ENCODE results near the gene DMD.

DMD gene

DNA sequence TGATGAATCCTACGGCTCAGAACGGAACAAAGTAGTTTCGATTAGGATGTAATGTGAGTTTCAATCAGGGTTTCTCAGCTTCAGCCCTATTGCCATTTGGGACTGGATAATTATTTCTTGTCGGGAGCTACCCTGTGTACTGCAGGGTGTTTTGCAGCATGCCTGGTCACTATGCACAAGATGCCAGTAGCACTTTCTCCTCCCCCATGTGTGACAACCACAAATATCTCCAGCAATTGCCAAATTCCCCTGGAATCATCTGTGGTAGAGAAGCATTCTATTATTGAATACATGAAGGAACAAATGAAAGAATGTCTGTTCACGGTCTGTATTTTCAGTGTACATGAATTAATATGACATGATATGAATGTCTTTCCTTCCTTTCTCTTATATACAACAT lies 1356.6 kb downstream of the DMD start:
- H3K4me2 ChIP-seq, result no peak overlapping the region
- no peak overlapping the region for H3K9ac ChIP-seq
- H3K27ac ChIP-seq, result no peak overlapping the region
- no peaks in the 10 kb centered on the region for H3K27me3 ChIP-seq
- H3K4me1 ChIP-seq, result no peaks in the 10 kb centered on the region
- no peaks in the 10 kb centered on the region for H3K9me3 ChIP-seq
- no peaks in the 10 kb centered on the region for H4K20me1 ChIP-seq
- TF ChIP-seq Cebpa-rat (IDR thresholded peaks at IDR 0.05), result no peak
- H3K36me3 ChIP-seq, result no peaks in the 10 kb centered on the region
- H3K4me3 ChIP-seq, result no peak overlapping the region

GRCh38 chrX:31851761-31852160 lies 1359.6 kb downstream of the DMD start:
- Histone ChIP-seq H3K9ac (no peak overlapping the region), H3K9me3 (no peaks in the 10 kb centered on the region), H3K36me3 (no peaks in the 10 kb centered on the region), H3K4me2 (no peak overlapping the region), H3K27ac (no peak overlapping the region), H3K27me3 (no peaks in the 10 kb centered on the region; the same call in 1 of the 2 replicates), H3K4me3 (no peak overlapping the region), H3K4me1 (no peaks in the 10 kb centered on the region), H4K20me1 (no peaks in the 10 kb centered on the region)
- TF ChIP-seq Cebpa-rat (IDR thresholded peaks at IDR 0.05), result no peak

DNA sequence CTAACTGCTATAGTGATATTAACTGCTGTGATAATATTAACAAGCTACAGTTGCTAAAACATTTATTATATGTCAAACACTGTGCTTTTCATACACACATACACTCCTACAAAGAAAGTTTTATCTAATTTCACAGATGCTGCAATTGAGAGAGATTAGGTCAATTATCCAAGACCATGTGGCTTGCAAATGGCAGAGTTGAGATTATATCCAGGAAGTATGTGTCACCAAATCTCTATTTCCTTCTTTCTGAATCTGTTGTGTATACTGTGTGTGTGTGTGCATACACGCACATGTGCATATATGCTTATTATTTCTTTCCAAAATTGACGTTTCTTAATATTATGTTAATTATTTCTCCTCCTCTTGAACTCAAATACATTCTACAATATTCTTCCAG lies 1363.6 kb downstream of the DMD start:
- Histone ChIP-seq H4K20me1 (no peaks in the 10 kb centered on the region), H3K9me3 (no peaks in the 10 kb centered on the region), H3K4me2 (no peak overlapping the region), H3K9ac (no peak overlapping the region), H3K4me3 (no peak overlapping the region), H3K27ac (no peak overlapping the region), H3K4me1 (no peaks in the 10 kb centered on the region), H3K27me3 (no peaks in the 10 kb centered on the region; the same call in 1 of the 2 replicates), H3K36me3 (no peaks in the 10 kb centered on the region)
- no peak for TF ChIP-seq Cebpa-rat (IDR thresholded peaks at IDR 0.05)

GRCh38 chrX:31845003-31845402 lies 1366.3 kb downstream of the DMD start:
- no peaks in the 10 kb centered on the region for H3K9me3 ChIP-seq
- no peak overlapping the region for H3K4me2 ChIP-seq
- no peak for TF ChIP-seq Cebpa-rat (IDR thresholded peaks at IDR 0.05)
- no peaks in the 10 kb centered on the region for H3K36me3 ChIP-seq
- no peak overlapping the region for H3K9ac ChIP-seq
- no peaks in the 10 kb centered on the region for H4K20me1 ChIP-seq
- H3K4me1 ChIP-seq, result no peaks in the 10 kb centered on the region
- H3K27me3 ChIP-seq, result peaks cover 3% of the 10 kb centered on the region; the same call in 1 of the 2 replicates
- no peak overlapping the region for H3K27ac ChIP-seq
- H3K4me3 ChIP-seq, result no peak overlapping the region

DNA sequence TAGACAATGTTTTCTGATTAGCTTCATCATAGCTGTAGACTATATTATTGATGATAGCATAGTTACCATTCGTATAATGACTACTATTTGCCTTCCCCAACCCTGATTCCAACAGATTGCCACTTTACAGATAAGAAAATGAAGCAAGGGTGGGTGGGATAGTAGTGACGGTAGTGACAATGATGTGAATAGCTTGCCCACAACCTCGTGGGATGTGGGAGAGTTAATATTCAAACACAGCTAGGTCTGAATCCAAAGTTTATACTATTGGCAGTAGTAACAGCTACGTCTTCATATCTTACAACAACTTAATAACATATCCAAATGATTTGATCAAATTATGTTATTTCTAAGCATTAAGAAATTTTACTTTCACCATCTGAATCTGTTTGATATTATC lies 1372.7 kb downstream of the DMD start:
- peaks cover 51% of the 10 kb centered on the region for H3K27me3 ChIP-seq
- no peaks in the 10 kb centered on the region for H3K4me1 ChIP-seq
- no peaks in the 10 kb centered on the region for H3K36me3 ChIP-seq
- no peaks in the 10 kb centered on the region for H4K20me1 ChIP-seq
- H3K4me2 ChIP-seq, result no peak overlapping the region
- H3K9ac ChIP-seq, result no peak overlapping the region
- TF ChIP-seq Cebpa-rat (IDR thresholded peaks at IDR 0.05), result no peak
- no peaks in the 10 kb centered on the region for H3K9me3 ChIP-seq
- no peak overlapping the region for H3K4me3 ChIP-seq
- H3K27ac ChIP-seq, result no peak overlapping the region

DNA sequence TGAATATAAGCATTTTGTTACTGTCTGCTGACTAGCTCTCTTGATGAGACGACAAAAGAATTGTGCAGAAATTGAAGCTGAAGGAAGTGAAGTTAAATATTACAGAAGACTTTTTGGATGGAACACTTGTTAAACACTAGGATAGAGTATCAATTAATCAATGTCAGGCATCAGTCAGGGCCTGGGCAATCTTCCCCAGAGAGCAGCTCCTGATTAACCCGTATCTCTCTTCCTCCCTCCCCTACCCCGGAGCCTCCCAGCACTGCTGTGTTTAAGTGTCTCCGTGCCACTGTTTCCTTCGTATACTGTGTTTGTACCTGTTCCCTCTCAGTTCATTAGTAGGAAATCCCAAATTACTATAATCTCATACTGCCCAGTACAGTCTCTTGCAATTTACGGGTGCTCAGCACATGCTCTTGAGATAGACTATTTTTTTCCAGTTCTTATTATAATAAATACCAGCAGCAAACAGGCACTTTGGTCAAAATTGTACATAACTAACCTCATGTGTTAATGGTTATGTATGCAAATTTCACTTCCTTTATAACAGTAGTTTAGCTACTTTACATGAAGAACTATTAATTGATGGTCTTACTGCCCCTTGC lies 1373.8 kb downstream of the DMD start:
- H3K4me3 ChIP-seq, result no peak overlapping the region
- no peaks in the 10 kb centered on the region for H3K9me3 ChIP-seq

GRCh38 chrX:31836479-31836878 lies 1374.9 kb downstream of the DMD start:
- H3K36me3 ChIP-seq, result no peaks in the 10 kb centered on the region
- peaks cover 55% of the 10 kb centered on the region for H3K27me3 ChIP-seq
- TF ChIP-seq Cebpa-rat (IDR thresholded peaks at IDR 0.05), result no peak
- H3K9ac ChIP-seq, result no peak overlapping the region
- H3K9me3 ChIP-seq, result no peaks in the 10 kb centered on the region
- no peak overlapping the region for H3K4me3 ChIP-seq
- no peaks in the 10 kb centered on the region for H3K4me1 ChIP-seq
- no peak overlapping the region for H3K27ac ChIP-seq
- no peaks in the 10 kb centered on the region for H4K20me1 ChIP-seq
- H3K4me2 ChIP-seq, result no peak overlapping the region

More for the DNA sequence above, 1373.8 kb downstream of the DMD start:
- H3K9ac ChIP-seq, result no peak overlapping the region
- H4K20me1 ChIP-seq, result no peaks in the 10 kb centered on the region
- H3K4me2 ChIP-seq, result no peak overlapping the region
- no peaks in the 10 kb centered on the region for H3K4me1 ChIP-seq
- H3K27ac ChIP-seq, result no peak overlapping the region
- TF ChIP-seq Cebpa-rat (IDR thresholded peaks at IDR 0.05), result no peak
- H3K27me3 ChIP-seq, result peaks cover 53% of the 10 kb centered on the region
- no peaks in the 10 kb centered on the region for H3K36me3 ChIP-seq

DNA sequence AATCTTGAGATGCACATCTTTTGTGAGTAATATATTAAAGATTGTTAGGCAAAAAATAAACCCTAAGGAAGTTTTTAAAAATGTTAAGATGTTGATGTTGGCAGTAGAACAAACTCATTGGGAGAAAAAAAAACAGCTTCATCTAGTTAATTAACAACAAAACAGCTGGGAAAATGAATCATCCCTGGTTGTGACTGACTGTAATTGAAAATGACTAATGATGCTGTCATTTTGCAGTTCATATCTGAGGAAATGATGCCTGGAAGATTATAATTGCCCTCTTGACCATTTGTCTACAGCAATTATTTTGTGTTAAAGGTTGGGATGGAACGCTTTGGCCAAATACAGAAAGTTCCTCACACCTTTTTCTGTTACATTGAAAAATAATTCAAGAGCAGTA lies 1379.1 kb downstream of the DMD start:
- Histone ChIP-seq H3K4me2 (no peak overlapping the region), H3K27me3 (peaks cover 60% of the 10 kb centered on the region), H3K9ac (no peak overlapping the region), H3K27ac (no peak overlapping the region), H3K36me3 (no peaks in the 10 kb centered on the region), H3K9me3 (no peaks in the 10 kb centered on the region), H3K4me1 (no peaks in the 10 kb centered on the region), H3K4me3 (no peak overlapping the region), H4K20me1 (no peaks in the 10 kb centered on the region)
- no peak for TF ChIP-seq Cebpa-rat (IDR thresholded peaks at IDR 0.05)

GRCh38 chrX:31820430-31821210 lies 1390.7 kb downstream of the DMD start:
- H4K20me1 ChIP-seq, result no peaks in the 10 kb centered on the region
- no peak overlapping the region for H3K4me3 ChIP-seq
- H3K36me3 ChIP-seq, result no peaks in the 10 kb centered on the region
- no peak overlapping the region for H3K4me2 ChIP-seq
- no peaks in the 10 kb centered on the region for H3K9me3 ChIP-seq
- no peak overlapping the region for H3K9ac ChIP-seq
- no peak overlapping the region for H3K27ac ChIP-seq
- H3K4me1 ChIP-seq, result peaks cover 9% of the 10 kb centered on the region
- peaks cover 77% of the 10 kb centered on the region for H3K27me3 ChIP-seq
- no peak for TF ChIP-seq Cebpa-rat (IDR thresholded peaks at IDR 0.05)

DNA sequence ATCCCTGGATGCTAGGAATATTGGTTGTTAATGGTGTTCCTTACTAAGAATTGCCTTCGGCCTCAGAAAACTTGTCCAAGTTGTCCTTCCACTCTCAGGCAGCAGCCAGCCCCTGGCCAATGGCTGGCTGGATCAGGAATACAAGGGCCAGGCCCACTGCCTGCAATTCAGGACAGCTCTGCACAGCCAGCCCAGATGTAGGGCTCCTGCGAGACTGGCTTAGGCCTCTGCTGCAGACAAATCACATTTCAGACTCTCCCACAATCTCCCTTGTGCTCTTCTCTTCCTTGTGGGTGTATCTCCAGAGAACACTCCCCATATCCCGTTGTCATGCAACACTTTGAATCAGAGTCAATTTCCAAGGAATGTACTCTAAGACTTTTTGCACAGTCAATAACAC lies 1391.9 kb downstream of the DMD start:
- TF ChIP-seq Cebpa-rat (IDR thresholded peaks at IDR 0.05), result no peak
- Histone ChIP-seq H3K4me3 (no peak overlapping the region), H4K20me1 (no peaks in the 10 kb centered on the region), H3K9me3 (no peaks in the 10 kb centered on the region), H3K27ac (no peak overlapping the region), H3K27me3 (peaks cover 82% of the 10 kb centered on the region), H3K36me3 (no peaks in the 10 kb centered on the region), H3K9ac (no peak overlapping the region), H3K4me2 (no peak overlapping the region), H3K4me1 (peaks cover 9% of the 10 kb centered on the region)
